ENCODE results near the gene THAP5. TPM values are rescaled to one million over a fixed set of nuclear protein-coding genes. Genes with fewer than 3 reads are reported as not detected.
A peak's percentile ranks its signal among the peaks of the same experiment; 100 is the strongest.

The THAP5 gene
- polyA plus RNA-seq, 1 experiment: 11.4 TPM

GRCh38 chr7:108596560-108596959, 27.1 kb upstream of the THAP5 start:
- POLR2A ChIA-PET: no interaction called here
- H3K9me3 ChIP-seq (ENCODE audit: control insufficient read depth, insufficient read depth, low read length): no peaks in the 10 kb centered on the region
- H3K4me3 ChIP-seq (ENCODE audit: low read depth, low read length): no peak overlapping the region
- no peak for TF ChIP-seq CTCF (IDR thresholded peaks at IDR 0.05; ENCODE audit: low read depth, low read length)
- H3K27ac ChIP-seq (ENCODE audit: low read depth, low read length): no peak overlapping the region
- CTCF ChIA-PET: no interaction called here
- peaks cover 5% of the 10 kb centered on the region for H3K27me3 ChIP-seq (ENCODE audit: control insufficient read depth, insufficient read depth, low read length)
- no peak for DNase-seq (ENCODE audit: low read depth, low spot score)

GRCh38 chr7:108592646-108593201, 23.2 kb upstream of the THAP5 start:
- no peak for DNase-seq (ENCODE audit: low read depth, low spot score)
- POLR2A ChIA-PET: no interaction called here
- CTCF ChIA-PET: interaction anchor here (0.6 to 0.7 kb wide), 2 partner anchors 12 to 22 kb away, joined by 3 read pairs; no protein-coding TSS in a partner anchor

GRCh38 chr7:108590606-108591005, 21.1 kb upstream of the THAP5 start:
- no peak for DNase-seq (ENCODE audit: low read depth, low spot score)
- CTCF ChIA-PET: no interaction called here
- H3K9me3 ChIP-seq (ENCODE audit: control insufficient read depth, insufficient read depth, low read length): no peaks in the 10 kb centered on the region
- POLR2A ChIA-PET: no interaction called here
- no peak for TF ChIP-seq CTCF (IDR thresholded peaks at IDR 0.05; ENCODE audit: low read depth, low read length)
- no peak overlapping the region for H3K27ac ChIP-seq (ENCODE audit: low read depth, low read length)
- H3K4me3 ChIP-seq (ENCODE audit: low read depth, low read length): no peak overlapping the region
- H3K27me3 ChIP-seq (ENCODE audit: control insufficient read depth, insufficient read depth, low read length): no peaks in the 10 kb centered on the region

More at GRCh38 chr7:108592646-108593201, 23.2 kb upstream of the THAP5 start:
- peak; percentile 33 for TF ChIP-seq CTCF (IDR thresholded peaks at IDR 0.05; ENCODE audit: low read depth, low read length)
- no peak overlapping the region for H3K27ac ChIP-seq (ENCODE audit: low read depth, low read length)
- H3K4me3 ChIP-seq (ENCODE audit: low read depth, low read length): no peak overlapping the region
- H3K9me3 ChIP-seq (ENCODE audit: control insufficient read depth, insufficient read depth, low read length): no peaks in the 10 kb centered on the region
- H3K27me3 ChIP-seq (ENCODE audit: control insufficient read depth, insufficient read depth, low read length): peaks cover 3% of the 10 kb centered on the region

- CTCF ChIA-PET: no interaction called here
- H3K27ac ChIP-seq (ENCODE audit: low read depth, low read length): no peak overlapping the region
- no peaks in the 10 kb centered on the region for H3K9me3 ChIP-seq (ENCODE audit: control insufficient read depth, insufficient read depth, low read length)
- no peak for TF ChIP-seq CTCF (IDR thresholded peaks at IDR 0.05; ENCODE audit: low read depth, low read length)
- H3K27me3 ChIP-seq (ENCODE audit: control insufficient read depth, insufficient read depth, low read length): no peaks in the 10 kb centered on the region
- DNase-seq (ENCODE audit: low read depth, low spot score): no peak
- POLR2A ChIA-PET: no interaction called here
- no peak overlapping the region for H3K4me3 ChIP-seq (ENCODE audit: low read depth, low read length)
These were observed 20.4 kb upstream of the THAP5 start for GRCh38 chr7:108589874-108590273.

GRCh38 chr7:108589199-108589598, 19.7 kb upstream of the THAP5 start:
- Histone ChIP-seq H3K4me3 (ENCODE audit: low read depth, low read length) (no peak overlapping the region), H3K27me3 (ENCODE audit: control insufficient read depth, insufficient read depth, low read length) (no peaks in the 10 kb centered on the region), H3K9me3 (ENCODE audit: control insufficient read depth, insufficient read depth, low read length) (no peaks in the 10 kb centered on the region), H3K27ac (ENCODE audit: low read depth, low read length) (no peak overlapping the region)
- ChIA-PET CTCF (no interaction called here), POLR2A (no interaction called here)
- TF ChIP-seq CTCF (IDR thresholded peaks at IDR 0.05; ENCODE audit: low read depth, low read length): no peak
- DNase-seq (ENCODE audit: low read depth, low spot score): no peak

Measured in AG04450 (cell line).